ENCODE measurements around the gene FOCAD.

DNA sequence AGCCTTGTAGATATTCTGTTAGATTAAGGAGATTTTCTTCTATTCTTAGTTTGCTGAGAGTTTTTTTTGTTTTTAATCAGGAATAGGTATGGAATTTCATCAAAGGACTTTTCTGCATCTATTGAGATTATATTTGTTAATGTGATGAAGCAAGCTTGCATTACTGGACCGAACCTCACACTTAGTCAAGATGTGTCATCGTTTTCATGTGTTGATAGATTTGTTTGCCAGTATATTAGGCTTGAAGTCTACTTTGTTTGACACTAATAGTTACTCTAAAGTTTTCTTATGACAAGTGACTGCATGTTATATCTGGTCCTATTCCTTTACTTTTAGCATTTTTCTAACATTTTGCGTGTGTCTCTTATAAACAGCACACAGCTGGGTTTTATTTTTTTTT lies 359.8 kb downstream of the FOCAD start:
- TF ChIP-seq EZH2 (IDR thresholded peaks at IDR 0.05) (no peak), POLR2AphosphoS5 (IDR thresholded peaks at IDR 0.05; ENCODE audit: borderline replicate concordance, low read depth, low read length) (no peak)
